Gastrocnemius medialis (tissue), 4 donors: ENCODE measurements around the gene ERV3-1. TPM values are rescaled to one million over a fixed set of nuclear protein-coding genes. Genes with fewer than 3 reads are reported as not detected.
"Not testable (repeated sequence)": the region's sequence is repeated elsewhere in the genome, so short reads cannot be mapped to it uniquely, and the experiment has no call there.

Experiments
- ATAC-seq, 2 donors: fragments of 150-250 bp; one replicate each; pipeline ENCODE4 v1.9.1; 2016
- DNase-seq, 2 donors: peaks; one replicate each; pipeline ENCODE4 v3.0.0-alpha.2; 2019
- H3K27ac ChIP-seq, 4 donors: fragments of 200-600 bp; sonication (generic); 1 replicate in 1 of 4; 2 replicates in 3 of 4; pipeline ENCODE4 v1.5.1; 2016 to 2018; ENCODE audit warnings: mild to moderate bottlenecking in 2 of 4, moderate library complexity in 1 of 4
- H3K27me3 ChIP-seq, 3 donors: fragments of 200-600 bp; sonication (generic) in 2 of 3; 1 replicate in 1 of 3; 2 replicates in 2 of 3; pipeline versions ENCODE4 v1.5.1 to v1.6.0; 2016 to 2019; ENCODE audit warnings: mild to moderate bottlenecking in 1 of 3, moderate library complexity in 1 of 3
- H3K36me3 ChIP-seq, 2 donors: fragments of 200-600 bp; sonication (generic) in 1 of 2; one replicate each; pipeline ENCODE4 v1.5.1; 2017 to 2018
- H3K4me1 ChIP-seq, 2 donors: fragments of 200-600 bp; sonication (generic) in 1 of 2; one replicate each; pipeline ENCODE4 v1.5.1; 2016 to 2017; ENCODE audit warnings: mild to moderate bottlenecking in 2 of 2
- H3K4me3 ChIP-seq, 4 donors: fragments of 200-600 bp; sonication (generic) in 3 of 4; 1 replicate in 1 of 4; 2 replicates in 3 of 4; pipeline ENCODE4 v1.5.1; 2016 to 2019; ENCODE audit warnings: mild to moderate bottlenecking in 2 of 4
- H3K9me3 ChIP-seq, 3 donors: fragments of 200-600 bp; sonication (generic) in 2 of 3; 1 replicate in 1 of 3; 2 replicates in 2 of 3; pipeline ENCODE4 v1.5.1; 2016 to 2019
- POLR2A ChIP-seq, 2 donors: fragments of 450-650 bp; IDR thresholded peaks; one replicate each; pipeline ENCODE4 v1.6.1; 2017; ENCODE audit warnings: antibody characterized with exemption in 2 of 2, mild to moderate bottlenecking in 2 of 2, moderate library complexity in 2 of 2
- in situ Hi-C, 4 donors: fragments of 200-750 bp; cut with MboI; loops; one replicate each; pipeline versions ENCODE4 v1.15.0 to v1.8.0; 2017; ENCODE audit warnings: low sequenced_read_pairs in 4 of 4
- intact Hi-C: fragments of 100-400 bp; cut with DNase I; formaldehyde crosslinking; loops from one replicate; pipeline ENCODE4 v1.15.1; 2023; ENCODE audit warnings: low total_unique reads
- total RNA-seq, 4 donors: library from RNA; depleted of rRNA; stranded (reverse); fragments of >200 nt; gene quantifications; one replicate each; pipeline versions ENCODE4 v1.1.0 to v1.2.3, GENCODE V29; 2016
- TF ChIP-seq, protein P1 (sequence below), 5 experiments: fragments of 450-650 bp in 3 of 5; fragments of 200-600 bp in 2 of 5; sonication (generic) in 2 of 5; IDR thresholded peaks in 4 of 5; conservative IDR thresholded peaks in 1 of 5; 1 replicate in 4 of 5; 2 replicates in 1 of 5; pipeline ENCODE4 v1.5.1; 2016 to 2019; ENCODE audit warnings: antibody characterized with exemption in 5 of 5, mild to moderate bottlenecking in 3 of 5, moderate library complexity in 3 of 5

Gene ERV3-1, protein sequence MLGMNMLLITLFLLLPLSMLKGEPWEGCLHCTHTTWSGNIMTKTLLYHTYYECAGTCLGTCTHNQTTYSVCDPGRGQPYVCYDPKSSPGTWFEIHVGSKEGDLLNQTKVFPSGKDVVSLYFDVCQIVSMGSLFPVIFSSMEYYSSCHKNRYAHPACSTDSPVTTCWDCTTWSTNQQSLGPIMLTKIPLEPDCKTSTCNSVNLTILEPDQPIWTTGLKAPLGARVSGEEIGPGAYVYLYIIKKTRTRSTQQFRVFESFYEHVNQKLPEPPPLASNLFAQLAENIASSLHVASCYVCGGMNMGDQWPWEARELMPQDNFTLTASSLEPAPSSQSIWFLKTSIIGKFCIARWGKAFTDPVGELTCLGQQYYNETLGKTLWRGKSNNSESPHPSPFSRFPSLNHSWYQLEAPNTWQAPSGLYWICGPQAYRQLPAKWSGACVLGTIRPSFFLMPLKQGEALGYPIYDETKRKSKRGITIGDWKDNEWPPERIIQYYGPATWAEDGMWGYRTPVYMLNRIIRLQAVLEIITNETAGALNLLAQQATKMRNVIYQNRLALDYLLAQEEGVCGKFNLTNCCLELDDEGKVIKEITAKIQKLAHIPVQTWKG
- total RNA-seq: 1 to 10 TPM in 3 of 4 donors, under 1 TPM in 1; 0.49 to 3.9 (median 2.9) TPM

DNA sequence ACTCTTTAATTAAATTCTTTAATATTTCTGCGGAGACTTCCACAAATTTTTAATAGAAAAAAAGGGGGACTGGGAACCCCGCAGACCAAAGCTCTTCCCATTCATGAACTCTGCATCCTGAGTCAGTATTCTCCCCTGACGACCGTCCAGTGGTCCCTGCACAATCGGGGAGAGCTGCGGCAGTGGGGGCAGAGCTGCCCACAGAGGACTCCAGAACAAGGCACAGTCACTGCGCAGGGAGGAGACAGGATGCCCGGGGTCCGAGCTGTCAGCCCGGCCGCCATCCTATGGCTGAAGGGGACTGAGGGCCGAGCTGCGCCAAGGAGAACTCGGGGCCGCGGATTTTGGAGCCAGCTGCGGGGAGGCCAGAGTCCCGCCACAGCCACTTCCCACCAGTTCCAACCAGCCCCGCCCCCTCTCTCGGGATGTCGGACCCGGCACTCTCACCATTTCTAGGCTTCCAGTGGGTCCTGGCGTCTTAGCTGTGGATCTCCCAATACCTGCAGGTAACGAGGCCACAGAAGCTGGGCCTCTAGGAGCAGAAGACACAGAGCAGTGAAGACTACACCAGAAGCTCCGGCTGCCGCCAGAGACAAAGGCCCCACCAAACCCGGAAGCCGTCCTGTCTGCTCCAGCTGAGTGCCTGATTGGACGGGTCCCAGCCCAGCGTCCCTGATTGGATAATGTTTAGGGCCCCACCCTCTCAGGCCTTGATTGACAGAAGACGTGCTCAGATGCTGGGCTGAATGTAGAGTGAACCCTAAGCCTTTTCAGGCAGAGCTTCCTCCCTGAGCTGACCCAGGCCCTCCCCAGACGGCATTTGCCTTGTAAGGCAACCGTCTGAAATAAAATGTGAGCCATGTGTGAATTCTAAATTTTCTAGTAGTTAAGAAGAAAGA, at the start of gene ERV3-1:
Gene ERV3-1, minus strand, starts transcription at position 594 of the 899 bp plus-strand sequence. CDS start 13,661 bp downstream, outside the sequence.
- Histone ChIP-seq H3K27ac (peak within 1 kb of the TSS; percentile 76 to 89 (median 86)), H3K27me3 (no peaks in the 10 kb centered on the region), H3K4me3 (peak within 1 kb of the TSS; percentile 55 to 98 (median 91)), H3K4me1 (peaks cover 12 to 18% of the 10 kb centered on the region in 2 donors), H3K9me3 (no peaks in the 10 kb centered on the region), H3K36me3 (no peaks in the 10 kb centered on the region)
- intact Hi-C loops: loop anchor here (1.0 to 10.0 kb wide), 3 partner anchors 32 to 368 kb away; partner anchors contain the start of genes ZNF273 and ZNF92
- DNase-seq: peak; percentile 95
- TF ChIP-seq, protein P1, sequence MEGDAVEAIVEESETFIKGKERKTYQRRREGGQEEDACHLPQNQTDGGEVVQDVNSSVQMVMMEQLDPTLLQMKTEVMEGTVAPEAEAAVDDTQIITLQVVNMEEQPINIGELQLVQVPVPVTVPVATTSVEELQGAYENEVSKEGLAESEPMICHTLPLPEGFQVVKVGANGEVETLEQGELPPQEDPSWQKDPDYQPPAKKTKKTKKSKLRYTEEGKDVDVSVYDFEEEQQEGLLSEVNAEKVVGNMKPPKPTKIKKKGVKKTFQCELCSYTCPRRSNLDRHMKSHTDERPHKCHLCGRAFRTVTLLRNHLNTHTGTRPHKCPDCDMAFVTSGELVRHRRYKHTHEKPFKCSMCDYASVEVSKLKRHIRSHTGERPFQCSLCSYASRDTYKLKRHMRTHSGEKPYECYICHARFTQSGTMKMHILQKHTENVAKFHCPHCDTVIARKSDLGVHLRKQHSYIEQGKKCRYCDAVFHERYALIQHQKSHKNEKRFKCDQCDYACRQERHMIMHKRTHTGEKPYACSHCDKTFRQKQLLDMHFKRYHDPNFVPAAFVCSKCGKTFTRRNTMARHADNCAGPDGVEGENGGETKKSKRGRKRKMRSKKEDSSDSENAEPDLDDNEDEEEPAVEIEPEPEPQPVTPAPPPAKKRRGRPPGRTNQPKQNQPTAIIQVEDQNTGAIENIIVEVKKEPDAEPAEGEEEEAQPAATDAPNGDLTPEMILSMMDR (IDR thresholded peaks at IDR 0.05 in 4 of 5, conservative IDR thresholded peaks at IDR 0.05 in 1 of 5): no peak
- TF ChIP-seq POLR2A (IDR thresholded peaks at IDR 0.05): peak; percentile 89 to 90
- in situ Hi-C loops: loop anchor here in 1 of 4 donors (10.0 kb wide), 1 partner anchor 102 kb away; the partner anchor contains the start of gene ZNF273
- ATAC-seq: peak; percentile 100

DNA sequence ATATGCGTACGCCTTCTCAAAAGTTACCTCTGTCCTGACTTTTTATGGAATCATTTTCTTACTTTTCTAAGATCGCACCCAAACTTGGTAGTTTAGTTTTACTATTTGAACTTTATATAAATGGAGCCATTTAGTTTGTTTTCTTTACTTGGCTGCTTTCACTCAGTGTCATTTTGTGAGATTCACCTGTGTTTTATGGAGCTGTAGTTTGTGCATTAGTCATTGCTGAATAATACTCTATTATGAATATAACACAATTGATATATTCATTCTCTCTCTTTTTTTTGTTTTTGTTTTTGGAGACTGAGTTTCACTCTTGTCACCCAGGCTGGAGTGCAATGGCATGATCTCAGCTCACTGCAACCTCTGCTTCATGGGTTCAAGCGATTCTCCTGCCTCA, 49.3 kb upstream of the ERV3-1 start:
- DNase-seq, H3K27me3 ChIP-seq, H3K9me3 ChIP-seq, intact Hi-C loops, H3K27ac ChIP-seq, H3K4me3 ChIP-seq, H3K36me3 ChIP-seq, ATAC-seq: not testable (repeated sequence)
- H3K4me1 ChIP-seq: peaks cover 8 to 25% of the 10 kb centered on the region in 2 donors
- in situ Hi-C loops: loop anchor here in 1 of 4 donors (25.0 kb wide), 1 partner anchor 707 kb away; no protein-coding TSS in a partner anchor

DNA sequence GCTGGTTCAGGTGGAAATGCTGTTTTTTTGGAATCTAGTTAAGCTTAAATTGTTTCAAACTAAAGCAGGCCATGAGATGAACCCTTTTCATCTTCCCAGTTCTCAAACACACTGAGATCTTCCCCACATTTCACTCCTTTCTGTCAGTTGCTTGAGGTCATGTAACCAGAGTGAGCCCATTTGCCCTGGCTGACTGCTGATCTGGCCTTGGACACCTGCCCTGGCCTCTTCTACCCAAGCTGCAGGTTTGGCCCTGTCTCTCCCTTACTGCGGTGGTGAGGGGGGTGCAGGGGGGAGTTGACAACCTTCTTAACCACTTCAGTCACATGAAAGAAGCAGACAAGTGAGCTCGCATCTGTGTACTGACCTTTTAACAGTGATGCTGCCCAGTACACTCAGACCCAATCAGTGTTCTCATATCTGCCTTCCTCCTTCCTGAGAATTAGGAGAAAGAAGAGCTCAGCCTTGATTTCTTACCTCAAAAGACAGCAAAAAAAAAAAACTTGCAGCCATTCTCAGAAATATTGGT, 48.0 kb upstream of the ERV3-1 start:
- H3K4me3 ChIP-seq, H3K36me3 ChIP-seq, H3K27me3 ChIP-seq, H3K9me3 ChIP-seq, DNase-seq, intact Hi-C loops: not testable (repeated sequence)
- peak overlapping the region in 2 of 4 donors; percentile 14 to 44 for H3K27ac ChIP-seq
- in situ Hi-C loops: loop anchor here in 1 of 4 donors (25.0 kb wide), 1 partner anchor 708 kb away; no protein-coding TSS in a partner anchor
- peak in 1 of 2 donors; percentile 51 for ATAC-seq
- H3K4me1 ChIP-seq: peaks cover 16 to 22% of the 10 kb centered on the region in 2 donors

DNA sequence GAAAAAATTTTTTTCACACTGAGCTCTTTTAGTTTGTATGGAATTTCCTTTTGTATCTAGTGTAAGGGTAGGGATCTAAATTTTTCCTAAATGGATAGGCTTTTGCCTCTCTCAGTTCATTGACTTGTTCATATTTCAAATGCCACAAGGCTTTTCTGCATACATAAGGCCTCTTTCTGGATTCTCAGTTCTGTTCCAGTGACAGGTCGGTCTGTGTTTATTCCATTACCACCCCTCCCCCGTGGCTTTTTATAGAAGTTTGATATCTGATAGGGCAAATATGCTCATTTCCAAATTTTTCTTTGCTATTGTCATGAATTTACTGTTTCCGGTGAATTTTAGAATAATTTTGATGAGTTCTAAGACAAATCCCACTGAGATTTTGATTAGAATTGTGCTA, 45.2 kb upstream of the ERV3-1 start:
- H3K4me1 ChIP-seq: peaks cover 12 to 16% of the 10 kb centered on the region in 2 donors
- ATAC-seq: not testable (repeated sequence)
- in situ Hi-C loops: loop anchor here in 1 of 4 donors (25.0 kb wide), 1 partner anchor 711 kb away; no protein-coding TSS in a partner anchor

DNA sequence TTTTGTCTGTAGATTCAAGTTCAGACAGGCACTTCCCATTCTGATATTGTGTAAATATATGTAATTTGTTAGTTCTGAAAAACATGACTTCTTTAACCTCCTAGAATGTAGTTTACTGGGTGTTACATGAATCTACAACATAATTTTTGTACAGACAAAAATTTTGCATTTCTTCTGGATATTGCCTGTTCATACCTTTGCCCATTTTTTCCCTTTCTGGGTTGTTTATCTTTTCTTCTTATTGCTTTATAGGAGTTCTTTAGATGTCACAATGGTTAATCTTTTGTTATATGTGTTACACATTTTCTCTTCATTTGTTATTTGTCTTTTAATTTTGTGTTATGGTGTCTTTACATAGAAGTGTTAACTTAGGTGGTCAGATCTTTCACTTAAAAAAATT, 44.7 kb upstream of the ERV3-1 start:
- H3K27me3 ChIP-seq, H3K9me3 ChIP-seq, ATAC-seq, DNase-seq, intact Hi-C loops, H3K36me3 ChIP-seq, H3K4me3 ChIP-seq: not testable (repeated sequence)
- peaks cover 12 to 16% of the 10 kb centered on the region in 2 donors for H3K4me1 ChIP-seq
- in situ Hi-C loops: loop anchor here in 1 of 4 donors (25.0 kb wide), 1 partner anchor 711 kb away; no protein-coding TSS in a partner anchor
- peak overlapping the region in 1 of 4 donors; percentile 55 for H3K27ac ChIP-seq

More for the DNA sequence above, 45.2 kb upstream of the ERV3-1 start:
- H3K4me3 ChIP-seq, intact Hi-C loops, H3K36me3 ChIP-seq, DNase-seq, H3K27me3 ChIP-seq, H3K9me3 ChIP-seq: not testable (repeated sequence)
- peak overlapping the region; percentile 26 to 55 (median 53) for H3K27ac ChIP-seq

DNA sequence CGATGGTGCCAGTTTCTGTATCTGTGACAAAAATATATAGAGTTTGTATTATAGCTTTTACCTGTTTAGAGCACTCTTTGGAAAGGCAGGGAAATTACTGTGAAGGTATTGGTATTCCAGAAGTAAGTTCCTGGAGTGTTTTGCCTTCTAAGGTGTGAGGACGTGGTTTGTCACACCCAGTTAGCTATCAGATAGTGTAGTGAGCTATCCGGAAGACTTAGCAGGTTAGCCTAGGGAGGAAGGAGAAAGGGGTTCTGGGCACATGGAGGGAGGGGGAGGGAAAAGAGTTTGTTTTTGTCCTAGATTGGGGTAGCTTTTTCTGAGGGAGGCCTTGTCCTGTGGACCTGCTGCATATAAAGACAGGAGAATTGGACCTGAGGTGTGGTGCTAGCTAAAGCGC, 39.8 kb upstream of the ERV3-1 start:
- peaks cover 0 to 12% of the 10 kb centered on the region in 2 donors for H3K4me1 ChIP-seq
- DNase-seq, H3K27me3 ChIP-seq, intact Hi-C loops, in situ Hi-C loops, H3K9me3 ChIP-seq, H3K27ac ChIP-seq, H3K4me3 ChIP-seq, ATAC-seq: not testable (repeated sequence)
- H3K36me3 ChIP-seq: peaks cover 0 to 10% of the 10 kb centered on the region in 2 donors

DNA sequence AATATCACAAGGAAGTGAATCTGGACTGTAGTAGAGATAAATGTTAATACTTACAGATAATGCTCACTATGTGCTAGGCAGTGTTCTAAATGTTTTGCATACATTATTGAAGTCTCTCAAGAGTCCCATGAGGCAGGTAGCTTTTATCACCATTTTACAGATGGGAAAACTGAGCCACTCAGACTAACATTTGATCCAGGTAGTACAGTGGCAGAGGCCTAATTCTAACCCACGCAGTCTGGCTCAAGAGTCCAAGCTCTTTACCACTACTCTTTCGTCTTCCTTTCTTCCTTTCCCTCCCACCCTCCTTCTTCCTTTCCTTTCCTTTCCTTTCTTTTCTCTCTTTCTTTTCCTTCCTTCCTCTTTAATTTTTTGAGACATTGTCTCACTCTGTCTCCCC, 39.1 kb upstream of the ERV3-1 start:
- in situ Hi-C loops, intact Hi-C loops, H3K4me3 ChIP-seq, H3K27me3 ChIP-seq, H3K27ac ChIP-seq, DNase-seq, H3K9me3 ChIP-seq, ATAC-seq: not testable (repeated sequence)
- Histone ChIP-seq H3K36me3 (peaks cover 0 to 10% of the 10 kb centered on the region in 2 donors), H3K4me1 (peaks cover 0 to 17% of the 10 kb centered on the region in 2 donors)

DNA sequence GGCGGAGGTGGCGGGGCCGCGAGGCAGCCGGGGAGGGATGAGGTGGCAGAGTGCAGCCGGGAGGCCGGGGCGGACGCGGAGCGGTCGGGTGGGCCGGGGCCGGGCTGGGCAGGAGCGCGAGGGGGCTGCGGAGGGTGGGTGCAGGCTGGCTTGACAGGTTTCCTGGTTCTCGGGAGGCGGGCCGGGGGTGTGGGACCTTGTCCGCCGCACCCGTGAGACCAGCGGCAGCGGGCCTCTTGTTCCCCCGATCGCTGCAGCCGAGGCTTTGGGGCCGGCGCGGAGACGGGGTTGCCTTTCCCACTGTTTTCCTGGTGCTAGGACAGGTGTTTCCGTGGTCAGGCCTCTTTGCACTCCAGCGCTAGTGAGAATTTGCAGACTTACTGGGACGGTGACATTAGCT, 32.3 kb upstream of the ERV3-1 start:
- intact Hi-C loops: loop anchor here (1.0 to 5.0 kb wide), 3 partner anchors 32 to 334 kb away; partner anchors contain the start of genes ERV3-1 and ZNF92
- H3K27me3 ChIP-seq, H3K9me3 ChIP-seq, in situ Hi-C loops, H3K36me3 ChIP-seq: not testable (repeated sequence)
- peak overlapping the region; percentile 87 to 97 (median 95) for H3K27ac ChIP-seq
- DNase-seq: peak in 1 of 2 donors; percentile 35
- ATAC-seq: peak; percentile 28 to 33
- peak overlapping the region; percentile 70 to 93 (median 82) for H3K4me3 ChIP-seq
- H3K4me1 ChIP-seq: peaks cover 19% of the 10 kb centered on the region in 2 donors
